GM21515 (cell line): ENCODE results near the gene OBP2A.

Experiments
- ATAC-seq: cut with Tn5 transposase; IDR thresholded peaks from one replicate; pipeline ENCODE4 v1.9.1; 2021; ENCODE audit not compliant: unreplicated experiment

Gene OBP2A

DNA sequence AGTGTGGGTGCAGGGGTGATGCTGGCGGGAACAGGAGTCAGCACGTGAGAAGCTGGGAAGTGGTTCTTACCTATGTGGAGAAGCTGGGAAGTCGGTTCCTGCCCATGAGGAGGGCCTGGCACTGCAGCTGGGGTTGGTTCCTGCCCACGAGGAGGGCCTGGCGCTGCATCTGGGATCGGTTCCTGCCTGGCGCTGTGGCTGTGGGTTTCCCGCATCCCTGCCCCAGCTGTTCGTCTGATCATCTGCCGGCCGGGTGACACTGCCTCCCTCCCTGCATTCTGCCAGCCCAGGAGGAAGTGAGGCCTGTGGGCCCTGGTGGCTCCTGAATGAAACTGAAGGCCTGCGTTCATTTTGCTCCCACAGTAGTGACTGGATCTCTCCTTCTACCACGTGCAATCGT is 5.1 kb downstream of the OBP2A start:
- ATAC-seq, result no peak

- no peak for ATAC-seq
Observed at GRCh38 chr9:135551456-135551855, 5.5 kb downstream of the OBP2A start.

- ATAC-seq, result no peak
Observed at GRCh38 chr9:135552021-135552697, 6.2 kb downstream of the OBP2A start.

- no peak for ATAC-seq
Observed at GRCh38 chr9:135552698-135553171, 6.8 kb downstream of the OBP2A start.

DNA sequence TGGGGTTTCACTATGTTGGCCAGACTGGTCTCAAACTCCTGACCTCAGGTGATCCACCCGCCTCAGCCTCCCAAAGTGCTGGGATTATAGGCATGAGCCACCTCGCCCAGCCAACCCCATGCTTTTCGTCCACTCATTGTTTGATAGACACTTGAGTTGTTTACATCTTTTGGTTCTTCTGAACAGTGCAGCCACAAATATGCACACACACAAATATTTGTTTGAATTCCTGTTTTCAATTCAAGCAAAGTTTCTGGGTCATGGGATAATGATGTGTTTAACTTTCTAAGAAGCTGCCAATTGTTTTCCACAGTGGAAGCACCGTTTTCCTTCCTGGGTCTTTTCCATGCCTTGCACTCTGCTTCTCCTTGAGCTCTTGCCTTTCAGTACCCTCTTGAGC is 8.8 kb downstream of the OBP2A start:
- no peak for ATAC-seq

DNA sequence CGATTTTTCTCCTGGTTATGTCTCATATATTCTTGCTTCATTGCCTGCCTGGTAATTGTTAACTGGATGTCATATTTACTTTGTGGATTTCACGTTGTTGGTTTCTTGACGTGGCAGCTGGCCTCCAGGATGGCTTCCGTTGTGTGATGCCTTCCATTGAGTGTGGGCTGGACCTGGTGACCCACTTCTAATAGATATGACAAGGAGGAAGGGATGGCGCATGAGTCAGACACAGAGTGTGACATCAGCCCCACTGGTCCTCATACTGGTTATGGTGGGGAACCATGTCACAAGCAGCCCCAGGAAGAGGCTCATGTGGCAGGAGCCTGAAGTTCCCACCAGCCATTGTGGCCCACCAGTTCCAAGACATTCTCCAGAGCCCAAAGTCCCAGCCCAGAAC is 9.3 kb downstream of the OBP2A start:
- no peak for ATAC-seq

DNA sequence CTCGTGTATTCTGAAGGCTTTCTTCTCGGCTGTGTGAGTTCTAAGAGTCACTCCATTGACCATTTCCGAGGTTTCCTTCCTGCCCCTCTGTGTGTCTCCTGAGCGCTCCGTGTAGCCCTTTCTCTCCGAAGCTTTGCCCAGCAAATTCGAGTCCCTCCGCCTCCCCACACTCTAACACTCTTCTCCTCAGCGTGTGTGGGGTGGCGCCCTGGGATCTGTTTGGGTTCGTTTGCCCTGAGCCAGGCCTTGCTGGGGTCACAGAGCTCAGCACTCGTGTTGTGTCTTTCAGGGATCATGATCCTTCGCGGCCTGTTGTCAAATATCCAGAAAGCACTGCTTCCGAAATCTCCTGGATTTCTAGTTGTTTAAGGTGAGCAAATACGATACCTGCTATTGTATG is 10.0 kb downstream of the OBP2A start:
- ATAC-seq, result no peak

DNA sequence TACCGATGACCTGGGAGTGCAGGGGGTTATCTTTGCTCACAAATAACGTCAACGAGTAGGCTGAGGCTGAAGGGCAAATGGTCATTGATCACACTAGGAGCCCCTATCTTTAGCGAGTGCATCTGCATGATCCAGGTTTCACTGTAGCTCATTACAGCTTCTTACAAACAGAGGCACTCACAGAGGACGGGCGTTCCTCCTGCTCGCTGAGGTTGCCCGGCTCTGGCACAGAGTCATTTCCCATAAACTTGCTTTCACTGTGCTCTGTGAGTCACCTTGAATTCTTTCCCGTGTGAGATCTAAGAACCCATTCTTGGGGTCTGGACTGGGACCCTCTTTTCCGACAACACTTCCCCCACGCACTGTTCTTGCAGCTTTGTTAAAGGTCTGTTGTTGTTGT is 13.7 kb downstream of the OBP2A start:
- ATAC-seq, result no peak

- ATAC-seq, result no peak
Observed at GRCh38 chr9:135561391-135562234, 15.7 kb downstream of the OBP2A start, which contains the start of gene PAEP. TSS of gene PAEP (plus strand) at chr9:135561756.

- ATAC-seq, result no peak
Observed at GRCh38 chr9:135562235-135562745, 16.4 kb downstream of the OBP2A start.

- no peak for ATAC-seq
Observed at GRCh38 chr9:135563039-135563476, 17.1 kb downstream of the OBP2A start.

- no peak for ATAC-seq
Observed at GRCh38 chr9:135563858-135564257, 17.9 kb downstream of the OBP2A start.

DNA sequence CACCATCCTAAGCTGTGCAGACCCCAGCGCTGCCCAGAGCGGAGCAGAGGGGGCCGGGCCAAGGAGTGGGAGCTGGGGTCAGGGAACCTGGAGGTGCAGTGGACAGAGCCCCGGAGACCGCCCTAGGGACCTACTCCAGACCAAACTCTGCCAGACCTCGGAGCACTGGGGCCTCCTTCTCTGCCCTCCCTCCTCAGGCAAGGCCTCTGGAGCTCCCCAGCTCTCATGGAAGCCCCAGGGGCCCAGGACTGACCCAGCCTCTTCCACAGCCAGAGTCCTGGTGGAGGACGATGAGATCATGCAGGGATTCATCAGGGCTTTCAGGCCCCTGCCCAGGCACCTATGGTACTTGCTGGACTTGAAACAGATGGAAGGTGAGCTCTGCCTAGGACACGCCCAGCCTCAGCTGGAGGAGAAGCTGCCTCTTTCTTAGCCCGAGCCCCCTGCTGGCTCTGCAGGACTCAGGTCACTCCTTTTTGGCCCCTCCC is 19.3 kb downstream of the OBP2A start:
- ATAC-seq, result no peak

- no peak for ATAC-seq
Observed at GRCh38 chr9:135565636-135566035, 19.7 kb downstream of the OBP2A start.

DNA sequence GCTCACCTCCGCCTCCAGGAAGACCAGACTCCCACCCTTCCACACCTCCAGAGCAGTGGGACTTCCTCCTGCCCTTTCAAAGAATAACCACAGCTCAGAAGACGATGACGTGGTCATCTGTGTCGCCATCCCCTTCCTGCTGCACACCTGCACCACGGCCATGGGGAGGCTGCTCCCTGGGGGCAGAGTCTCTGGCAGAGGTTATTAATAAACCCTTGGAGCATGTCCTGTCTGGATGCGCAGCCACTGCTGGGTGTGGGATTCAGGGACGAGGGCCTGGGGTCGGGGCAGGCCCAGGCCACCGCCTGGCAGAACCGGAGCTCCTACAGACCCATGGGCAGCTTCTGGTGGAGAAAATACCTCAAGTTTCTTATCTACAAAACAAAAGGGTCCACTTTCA is 20.6 kb downstream of the OBP2A start:
- no peak for ATAC-seq

GRCh38 chr9:135567311-135567710 is 21.4 kb downstream of the OBP2A start:
- ATAC-seq, result no peak

DNA sequence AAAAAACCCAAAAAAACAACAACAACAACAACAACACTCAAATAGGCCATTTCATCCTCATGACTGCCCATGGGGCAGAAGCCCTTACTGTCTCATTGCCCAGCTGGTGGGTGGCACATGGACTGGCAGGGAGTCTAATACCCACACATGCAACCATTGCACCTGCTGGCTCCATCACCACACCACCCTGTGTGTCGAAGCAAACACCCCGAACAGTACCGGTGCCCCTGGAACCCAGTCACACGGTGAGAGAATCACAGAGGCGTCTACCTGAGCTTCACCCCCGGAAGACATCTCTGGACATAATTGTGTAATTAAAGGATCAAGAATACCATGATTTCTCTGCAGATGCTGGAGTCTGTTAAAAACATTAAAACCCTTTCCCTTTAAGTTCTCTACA is 22.1 kb downstream of the OBP2A start:
- no peak for ATAC-seq

- no peak for ATAC-seq
Observed at GRCh38 chr9:135570456-135570855, 24.5 kb downstream of the OBP2A start.

- no peak for ATAC-seq
Observed at GRCh38 chr9:135572233-135572632, 26.3 kb downstream of the OBP2A start.

DNA sequence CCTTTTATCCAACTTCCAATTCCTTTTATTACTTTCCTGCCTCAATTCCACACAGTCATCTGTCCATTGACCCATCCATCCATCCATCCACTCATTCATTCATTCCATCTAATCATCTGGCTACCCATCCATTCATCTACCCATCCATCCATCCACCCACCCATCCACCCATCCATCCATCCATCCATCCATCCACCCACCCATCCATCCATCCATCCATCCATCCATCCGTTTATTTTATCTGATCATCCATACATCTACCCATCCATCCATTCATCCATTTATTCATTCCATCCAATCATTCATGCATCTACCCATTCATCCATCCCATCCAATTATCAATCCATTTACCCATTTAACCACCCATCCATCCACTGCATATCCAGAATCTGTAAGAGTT is 27.2 kb downstream of the OBP2A start:
- ATAC-seq, result no peak

DNA sequence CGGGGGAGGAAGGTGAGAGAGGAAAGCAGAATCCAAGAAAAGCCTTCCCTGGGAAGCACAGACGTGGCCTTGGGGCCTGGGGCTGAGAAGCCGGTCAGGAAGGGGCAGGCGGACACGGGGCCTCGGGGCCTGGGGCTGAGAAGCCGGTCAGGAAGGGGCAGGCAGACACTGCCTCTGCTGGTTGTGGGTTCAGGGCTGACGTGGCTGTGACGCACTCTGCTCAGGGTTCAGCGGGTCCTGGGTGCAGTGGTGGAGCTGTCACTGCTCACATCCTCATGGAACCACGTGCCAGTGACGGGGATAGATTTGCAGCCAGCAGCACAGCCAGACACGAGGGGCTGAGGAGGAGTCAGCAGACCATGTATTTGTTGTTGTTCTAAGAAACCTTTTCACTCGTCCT is 28.4 kb downstream of the OBP2A start:
- ATAC-seq, result no peak

DNA sequence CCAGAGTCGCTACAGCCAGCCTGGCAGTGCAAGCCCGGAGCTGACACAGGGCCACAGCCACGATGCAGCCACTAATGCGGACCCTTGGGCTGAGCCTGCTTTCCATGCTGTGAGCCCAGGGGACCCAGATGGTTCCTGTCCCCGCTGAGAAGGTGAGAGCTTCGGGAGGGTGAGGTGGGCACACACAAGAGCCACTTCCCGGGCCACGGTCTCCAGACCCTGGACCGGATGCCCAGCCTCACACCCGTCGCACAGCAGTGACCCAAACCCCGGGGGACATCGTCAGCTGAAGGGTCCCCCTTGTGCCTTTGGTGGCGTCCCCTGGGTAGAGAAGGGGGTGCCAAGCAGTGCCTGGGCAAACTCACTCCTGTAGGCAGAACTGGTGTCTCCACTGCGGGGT is 29.0 kb downstream of the OBP2A start:
- ATAC-seq, result no peak
